Breast epithelium (tissue), 3 donors: ENCODE measurements around the gene CADPS.

Source experiments
- POLR2A ChIP-seq: fragments of 450-650 bp; IDR thresholded peaks from one replicate; pipeline ENCODE4 v1.6.1; 2016; ENCODE audit warnings: antibody characterized with exemption, mild to moderate bottlenecking, moderate library complexity
- POLR2AphosphoS5 ChIP-seq, 3 donors: sonication (generic); formaldehyde crosslinking; IDR thresholded peaks; one replicate each; pipeline ENCODE4 v1.6.1; 2017; ENCODE audit warnings: antibody characterized with exemption in 3 of 3
- TF ChIP-seq, protein P1 (sequence below), 3 donors: fragments of 450-650 bp; IDR thresholded peaks; one replicate each; pipeline ENCODE4 v1.5.1; 2016 to 2017; ENCODE audit warnings: antibody characterized with exemption in 3 of 3, mild to moderate bottlenecking in 3 of 3, moderate library complexity in 3 of 3

- TF ChIP-seq, protein P1, sequence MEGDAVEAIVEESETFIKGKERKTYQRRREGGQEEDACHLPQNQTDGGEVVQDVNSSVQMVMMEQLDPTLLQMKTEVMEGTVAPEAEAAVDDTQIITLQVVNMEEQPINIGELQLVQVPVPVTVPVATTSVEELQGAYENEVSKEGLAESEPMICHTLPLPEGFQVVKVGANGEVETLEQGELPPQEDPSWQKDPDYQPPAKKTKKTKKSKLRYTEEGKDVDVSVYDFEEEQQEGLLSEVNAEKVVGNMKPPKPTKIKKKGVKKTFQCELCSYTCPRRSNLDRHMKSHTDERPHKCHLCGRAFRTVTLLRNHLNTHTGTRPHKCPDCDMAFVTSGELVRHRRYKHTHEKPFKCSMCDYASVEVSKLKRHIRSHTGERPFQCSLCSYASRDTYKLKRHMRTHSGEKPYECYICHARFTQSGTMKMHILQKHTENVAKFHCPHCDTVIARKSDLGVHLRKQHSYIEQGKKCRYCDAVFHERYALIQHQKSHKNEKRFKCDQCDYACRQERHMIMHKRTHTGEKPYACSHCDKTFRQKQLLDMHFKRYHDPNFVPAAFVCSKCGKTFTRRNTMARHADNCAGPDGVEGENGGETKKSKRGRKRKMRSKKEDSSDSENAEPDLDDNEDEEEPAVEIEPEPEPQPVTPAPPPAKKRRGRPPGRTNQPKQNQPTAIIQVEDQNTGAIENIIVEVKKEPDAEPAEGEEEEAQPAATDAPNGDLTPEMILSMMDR (IDR thresholded peaks at IDR 0.05): no peak
- TF ChIP-seq POLR2A: no peak
- TF ChIP-seq POLR2AphosphoS5 (IDR thresholded peaks at IDR 0.05): no peak
Measured at GRCh38 chr3:62462104-62462762, 413.0 kb downstream of the CADPS start.
